NK-92 treated with Interleukin-12 subunit alpha and Interleukin-12 subunit beta, amount 100 ng/mL, for 24 hours (cell line): ENCODE data around the gene CDC40.
"Not testable (repeated sequence)": the region's sequence is repeated elsewhere in the genome, so short reads cannot be mapped to it uniquely, and the experiment has no call there.

Source experiments
- DNase-seq: peaks from one replicate; lab custom pipeline; 2025; lab: John Stamatoyannopoulos, UW

Gene CDC40

DNA sequence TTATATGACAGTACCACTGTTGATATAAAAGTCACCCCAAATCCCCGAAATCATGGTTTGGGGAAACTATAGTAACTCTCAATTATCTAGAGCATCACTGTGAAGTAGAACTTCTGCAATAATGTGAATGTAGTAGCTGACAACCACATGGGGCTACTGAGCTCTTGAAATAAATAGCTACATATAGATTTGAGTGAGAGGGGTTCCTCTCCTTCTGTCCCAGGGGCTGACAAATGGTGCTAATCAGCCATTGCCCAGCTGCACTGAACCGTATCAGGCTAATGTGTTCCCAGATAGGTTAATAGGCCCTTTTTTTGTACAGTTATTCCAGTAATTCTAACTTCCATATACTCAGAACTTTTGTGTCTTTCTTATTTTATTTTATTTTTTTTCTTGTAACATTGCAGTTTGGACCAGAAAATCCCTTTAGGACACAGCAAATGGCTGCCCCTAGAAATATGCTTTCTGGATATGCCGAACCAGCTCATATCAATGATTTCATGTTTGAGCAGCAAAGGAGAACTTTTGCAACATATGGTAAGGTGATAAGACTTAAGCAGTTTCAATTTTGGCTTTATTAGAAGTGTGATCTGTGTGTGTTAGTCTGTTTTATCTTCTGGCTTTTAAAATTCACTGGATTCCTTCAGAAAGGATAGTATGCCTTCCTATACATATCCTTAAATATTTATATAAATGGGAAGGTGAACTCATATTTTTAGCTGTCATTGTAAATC, 21.1 kb downstream of the CDC40 start:
- DNase-seq = no peak

DNA sequence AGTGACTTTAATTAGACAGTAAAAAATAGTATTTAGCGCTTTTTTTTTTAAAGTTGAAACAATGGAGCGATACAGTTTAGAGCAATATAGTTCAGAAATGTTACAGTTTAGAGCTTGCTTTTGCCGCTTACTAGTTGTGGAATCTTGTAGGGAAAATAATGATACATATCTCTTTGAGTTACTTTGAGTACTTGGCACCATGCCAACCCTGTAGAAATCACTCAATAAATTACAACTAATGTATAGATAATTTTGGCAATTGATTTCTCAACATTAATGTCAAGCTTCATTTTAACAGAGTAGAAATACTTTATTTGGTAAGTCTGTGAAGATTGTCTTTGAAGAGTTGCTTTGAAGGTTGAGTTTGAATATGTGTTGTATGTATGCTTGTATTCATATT, 27.4 kb downstream of the CDC40 start:
- DNase-seq = no peak

DNA sequence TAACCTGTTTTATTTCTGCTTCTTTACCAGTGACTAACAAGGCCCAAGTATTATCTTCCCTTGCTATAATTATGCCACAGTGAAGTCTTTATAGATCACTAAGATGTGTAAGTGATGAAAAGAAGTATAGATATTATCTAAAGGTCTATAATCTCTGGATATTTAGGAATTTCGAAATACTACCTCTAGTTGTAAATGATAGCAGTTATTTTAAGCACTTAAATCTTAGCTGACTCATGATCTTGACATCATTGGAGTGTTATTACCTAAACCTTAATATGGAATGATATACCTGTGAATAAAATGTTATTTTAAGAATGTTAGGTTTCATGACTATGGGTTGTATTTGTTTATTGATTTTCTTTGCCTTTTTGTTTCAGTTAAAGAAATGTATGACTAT, 31.5 kb downstream of the CDC40 start:
- DNase-seq = no peak

DNA sequence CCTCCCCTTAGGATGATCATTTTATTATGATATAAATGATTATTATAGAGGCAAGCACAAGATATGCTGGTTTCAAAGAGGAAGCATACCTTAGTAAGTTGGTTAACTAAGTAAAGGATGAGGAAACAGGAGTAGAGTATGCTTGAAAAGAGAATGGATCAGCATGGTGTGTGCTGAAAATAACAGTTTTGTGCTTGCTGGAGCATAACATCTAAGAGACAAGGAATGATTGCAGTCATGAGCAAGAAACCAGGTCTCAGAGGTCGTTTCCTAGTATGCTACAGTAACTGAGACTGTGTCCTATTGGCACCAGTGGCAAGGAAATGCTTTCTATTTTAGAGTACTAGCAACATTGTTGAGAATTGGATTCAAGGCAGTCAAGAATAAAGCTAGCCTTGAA, 34.1 kb downstream of the CDC40 start:
- no peak for DNase-seq

DNA sequence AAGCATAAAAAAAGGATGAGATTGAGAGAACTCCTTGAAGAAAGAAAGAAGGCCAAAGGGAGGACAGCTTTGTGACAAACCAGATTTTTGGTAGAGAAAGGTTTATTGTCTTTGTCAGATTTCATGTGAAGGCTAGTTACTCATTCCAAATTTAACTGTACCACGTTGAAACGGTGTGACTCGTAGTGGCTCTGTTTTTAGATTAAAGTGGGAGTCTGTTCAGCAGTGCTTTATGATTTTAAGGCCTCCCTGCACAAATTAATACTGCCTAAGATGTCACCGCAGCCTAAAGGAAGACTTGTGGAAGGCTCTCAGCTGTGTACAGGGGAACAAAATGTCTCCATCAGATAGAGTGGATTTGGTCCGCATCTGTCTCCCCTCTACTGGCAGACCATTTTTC, 35.9 kb downstream of the CDC40 start:
- DNase-seq = no peak

DNA sequence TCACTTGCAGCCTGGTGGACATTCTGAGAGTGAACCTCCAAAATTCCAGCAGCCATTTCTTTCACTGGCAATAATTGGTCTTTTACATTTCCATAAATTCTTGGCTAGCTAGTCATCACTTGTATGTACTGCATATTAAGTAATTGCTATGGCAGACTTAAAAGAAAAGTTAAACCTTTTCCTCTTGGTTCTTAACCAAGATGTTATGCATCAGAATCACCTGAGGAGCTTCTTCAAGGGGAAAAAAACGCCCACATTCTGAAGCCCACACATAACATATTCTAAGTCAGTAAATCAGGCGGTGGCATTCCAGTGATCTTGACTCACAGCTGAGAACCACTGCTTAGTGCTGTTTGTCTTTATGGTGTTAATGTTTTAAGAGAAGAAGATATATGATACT, 37.0 kb downstream of the CDC40 start:
- DNase-seq = no peak

DNA sequence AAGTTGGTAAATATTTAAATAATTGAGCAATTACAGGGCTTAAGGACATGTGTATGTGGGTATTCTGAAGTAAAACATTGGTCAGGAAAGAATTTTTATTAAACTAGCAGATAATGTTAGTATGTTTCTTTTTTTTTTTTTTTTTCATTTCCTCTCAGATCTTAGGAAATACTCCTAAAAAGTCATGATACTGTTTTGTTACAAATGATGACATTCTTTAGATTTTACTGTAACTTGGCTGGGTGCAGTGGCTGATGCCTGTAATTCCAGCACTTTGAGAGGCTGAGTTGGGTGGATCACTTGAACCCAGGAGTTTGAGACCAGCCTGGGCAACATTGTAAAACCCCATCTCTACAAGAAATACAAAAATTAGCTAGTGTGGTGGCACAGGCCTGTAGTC, 41.5 kb downstream of the CDC40 start:
- no peak for DNase-seq

DNA sequence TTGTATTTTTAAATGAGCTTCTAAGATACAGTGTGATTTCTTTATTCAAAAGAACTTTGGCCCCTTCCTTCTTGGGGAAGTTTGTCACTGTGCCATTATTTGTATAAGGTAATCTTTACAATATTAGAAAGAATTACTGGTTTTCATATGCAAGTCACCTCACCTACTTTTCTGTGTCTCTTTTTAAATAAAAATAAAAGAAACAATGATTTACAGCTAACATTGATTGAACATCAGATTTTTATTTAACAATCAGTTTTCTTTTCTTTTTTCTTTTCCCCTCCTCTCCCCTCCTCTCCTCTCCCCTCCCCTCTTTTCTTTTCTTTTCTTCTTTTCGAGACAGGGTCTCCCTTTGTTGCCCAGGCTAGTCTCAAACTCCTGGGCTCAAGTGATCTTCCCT, 46.0 kb downstream of the CDC40 start:
- DNase-seq = no peak

DNA sequence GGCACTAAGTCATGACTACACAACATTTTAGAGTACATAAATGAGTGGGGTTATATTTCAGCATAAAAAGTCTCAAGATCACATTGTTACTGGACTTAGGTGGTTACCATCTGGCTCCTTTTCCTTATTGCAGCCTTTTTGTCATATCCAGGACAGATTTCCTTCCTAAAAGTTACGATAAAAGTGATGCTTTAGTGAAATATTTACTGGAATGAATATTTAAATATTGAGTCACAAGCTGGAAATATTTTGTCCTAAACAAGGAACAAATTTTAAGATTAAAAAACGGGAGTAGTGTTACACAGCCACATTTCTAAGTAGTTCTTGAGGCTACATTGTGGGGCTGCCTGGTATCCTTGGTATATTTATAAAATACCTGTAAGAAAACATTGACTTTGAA, 52.2 kb downstream of the CDC40 start:
- DNase-seq = no peak

DNA sequence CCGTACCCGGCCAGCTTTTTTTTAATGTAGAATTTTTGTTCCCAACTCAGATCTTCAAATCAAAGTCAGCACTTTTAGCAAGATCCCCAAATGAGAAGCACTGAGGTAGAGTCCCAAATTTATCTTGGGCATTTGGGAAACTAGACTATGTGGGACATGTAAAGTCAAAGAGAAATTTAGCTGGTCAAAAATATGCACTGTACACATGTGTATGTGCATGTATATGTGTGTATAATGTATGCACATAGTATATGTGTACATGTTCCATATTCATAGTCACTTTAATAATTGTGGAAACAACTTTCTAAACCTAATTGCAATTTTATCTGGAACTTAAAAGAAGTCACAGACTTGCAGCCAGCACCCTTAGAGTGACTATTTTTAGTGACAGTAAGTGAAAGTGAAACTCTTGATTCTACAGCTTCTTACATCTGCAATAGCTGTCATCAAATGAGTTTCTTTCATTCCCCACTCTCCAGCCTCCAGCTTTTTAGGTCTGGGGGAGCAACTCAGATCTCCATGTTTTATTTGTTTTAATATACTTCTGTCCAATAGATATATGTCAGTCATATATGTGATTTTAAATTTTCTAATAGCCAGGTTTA, 53.6 kb downstream of the CDC40 start:
- no peak for DNase-seq

DNA sequence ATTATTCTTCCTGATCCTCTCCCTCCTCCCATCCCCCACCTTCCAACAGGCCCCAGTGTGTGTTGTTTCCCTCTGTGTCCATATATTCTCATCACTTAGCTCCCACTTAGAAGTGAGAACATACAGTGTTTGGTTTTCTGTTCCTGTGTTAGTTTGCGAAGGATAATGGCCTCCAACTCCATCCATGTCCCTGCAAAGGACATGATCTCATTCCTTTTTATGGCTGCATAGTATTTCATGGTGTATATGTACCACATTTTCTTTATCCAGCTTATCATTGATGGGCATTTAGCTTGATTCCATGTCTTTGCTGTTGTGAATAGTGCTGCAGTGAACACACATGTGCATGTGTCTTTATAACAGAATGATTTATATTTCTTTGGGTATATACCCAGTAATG, 55.8 kb downstream of the CDC40 start:
- DNase-seq = not testable (repeated sequence)

DNA sequence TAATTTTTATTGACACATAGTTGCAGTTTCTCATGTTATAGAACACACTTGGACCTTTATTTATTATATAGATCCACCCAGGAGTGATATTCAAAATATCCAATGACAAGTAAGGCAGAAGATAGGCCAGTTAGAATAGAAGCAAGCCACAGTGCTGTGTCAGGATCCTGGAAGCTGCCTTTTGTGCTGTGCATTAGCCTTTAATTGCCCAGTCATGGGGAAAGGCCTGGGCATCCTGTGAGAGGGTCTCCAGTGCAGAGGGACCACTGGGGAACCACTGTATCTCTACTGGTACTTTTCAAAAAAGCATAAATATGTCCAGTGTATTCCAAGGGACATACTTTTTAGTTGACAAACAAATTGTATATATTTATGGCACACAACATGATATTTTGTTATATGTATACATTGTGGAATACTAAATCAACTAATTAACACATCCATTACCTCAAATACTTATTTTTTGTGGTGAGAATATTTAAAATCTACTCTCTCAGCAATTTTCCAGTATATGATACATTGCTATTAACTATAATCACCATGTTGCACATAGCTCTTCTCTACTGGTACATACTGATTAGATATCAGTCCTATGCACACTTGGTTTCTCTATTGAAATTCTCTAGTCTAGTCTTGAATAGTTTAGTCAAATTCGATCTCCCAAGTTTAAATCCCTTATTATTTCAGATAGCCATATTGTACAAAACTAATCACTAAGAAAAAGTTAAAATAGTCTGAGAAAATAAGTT, 59.5 kb downstream of the CDC40 start:
- DNase-seq = no peak

DNA sequence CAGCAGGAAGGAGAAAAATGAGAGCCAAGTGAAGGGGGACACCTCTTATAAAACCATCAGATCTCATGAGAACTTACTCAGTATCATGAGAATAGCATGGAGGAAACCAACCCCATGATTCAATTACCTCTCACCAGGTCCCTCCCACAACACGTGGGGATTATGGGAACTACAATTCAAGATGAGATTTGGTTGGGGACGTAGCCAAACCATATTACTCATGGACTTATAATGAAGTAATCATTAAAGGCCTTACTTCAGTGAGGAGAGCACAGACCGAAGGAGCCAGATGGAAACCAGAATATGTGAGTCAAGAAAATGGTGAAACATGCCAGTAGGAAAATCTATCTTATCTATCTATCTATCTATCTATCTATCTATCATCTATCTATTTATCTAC, 64.4 kb downstream of the CDC40 start:
- DNase-seq = not testable (repeated sequence)

DNA sequence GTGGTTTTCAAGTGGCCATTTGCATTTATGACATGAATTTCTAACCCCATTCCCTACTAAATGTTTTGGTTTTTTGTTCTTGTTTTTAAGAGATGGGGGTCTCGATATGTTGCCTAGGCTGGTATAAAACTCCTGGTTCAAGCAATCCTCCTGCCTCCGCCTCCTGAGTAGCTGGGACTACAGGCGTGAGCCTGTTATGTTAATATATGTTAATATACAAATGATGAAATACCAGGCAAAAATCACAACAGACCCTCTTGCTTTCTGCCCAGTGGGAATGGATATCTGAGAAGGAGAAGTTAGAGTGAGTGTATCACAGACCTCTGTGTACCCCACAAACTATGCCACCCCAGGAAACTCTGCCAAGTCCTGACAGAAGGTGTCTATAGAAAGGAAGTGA, 66.2 kb downstream of the CDC40 start:
- DNase-seq = no peak

DNA sequence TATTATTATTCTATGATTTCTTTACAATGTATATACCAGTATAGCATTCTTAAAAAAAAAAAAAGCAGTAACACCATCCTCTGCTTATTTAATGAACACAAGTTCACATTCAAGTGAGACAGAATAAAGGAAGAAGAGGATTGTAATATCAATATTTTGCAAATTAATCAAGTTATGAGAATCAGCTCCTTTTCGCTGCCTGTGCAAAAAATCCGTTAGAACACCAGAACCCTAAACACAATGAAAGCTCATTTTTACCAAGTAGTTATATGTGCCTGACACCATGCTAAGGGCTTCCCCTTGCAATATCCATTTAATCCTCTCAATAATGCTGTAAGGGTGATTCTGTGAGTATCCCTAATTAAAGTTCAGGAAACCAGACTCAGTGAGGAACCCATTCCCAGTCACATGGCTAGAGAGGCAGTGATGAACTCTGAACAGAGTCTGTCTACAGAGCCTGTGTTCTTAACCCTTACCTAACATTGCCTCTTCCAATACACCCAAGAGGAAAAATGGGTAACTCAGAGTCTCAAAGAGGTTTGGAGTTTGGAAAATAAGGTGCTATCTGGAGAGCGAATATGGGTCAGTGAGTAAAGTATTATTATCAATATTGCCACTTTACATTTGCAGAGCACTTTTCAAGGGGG, 66.8 kb downstream of the CDC40 start:
- DNase-seq = no peak

DNA sequence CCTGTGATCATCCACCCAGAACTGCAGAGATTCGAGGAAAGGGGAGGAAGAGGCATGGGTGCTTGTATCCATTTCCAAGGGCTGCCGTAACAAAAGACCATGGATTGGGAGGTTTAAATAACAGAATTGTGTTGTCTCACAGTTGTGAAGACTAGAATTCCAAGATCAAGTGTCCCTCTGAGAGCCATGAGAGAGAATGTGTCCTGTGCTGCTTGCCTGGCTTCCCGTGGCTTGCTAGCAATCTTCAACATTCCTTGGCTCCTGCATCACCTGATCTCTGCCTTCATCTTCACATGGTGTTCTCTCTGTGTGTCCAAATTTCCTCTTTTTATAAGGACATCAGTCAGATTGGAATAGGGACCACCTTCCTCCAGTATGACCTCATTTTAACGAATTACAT, 69.8 kb downstream of the CDC40 start:
- no peak for DNase-seq

DNA sequence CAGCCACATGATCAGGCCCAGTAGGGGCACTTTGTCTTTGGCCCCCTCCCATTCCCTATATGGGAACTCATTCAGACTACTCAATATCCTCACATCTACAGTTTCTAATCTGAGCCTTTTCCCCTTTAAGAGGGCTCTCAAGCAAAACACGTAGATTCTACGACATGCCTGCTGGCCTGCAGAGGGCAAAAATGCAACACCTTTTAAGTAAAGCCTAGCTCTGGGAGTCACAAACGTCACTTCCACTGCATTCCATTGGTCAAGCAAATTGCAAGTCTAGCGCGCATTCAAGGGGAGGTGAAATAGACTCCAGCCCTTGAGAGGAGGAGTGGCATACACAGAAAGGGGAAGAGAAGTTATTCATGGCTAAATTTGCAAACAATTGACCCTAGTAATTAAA, 70.6 kb downstream of the CDC40 start:
- no peak for DNase-seq

DNA sequence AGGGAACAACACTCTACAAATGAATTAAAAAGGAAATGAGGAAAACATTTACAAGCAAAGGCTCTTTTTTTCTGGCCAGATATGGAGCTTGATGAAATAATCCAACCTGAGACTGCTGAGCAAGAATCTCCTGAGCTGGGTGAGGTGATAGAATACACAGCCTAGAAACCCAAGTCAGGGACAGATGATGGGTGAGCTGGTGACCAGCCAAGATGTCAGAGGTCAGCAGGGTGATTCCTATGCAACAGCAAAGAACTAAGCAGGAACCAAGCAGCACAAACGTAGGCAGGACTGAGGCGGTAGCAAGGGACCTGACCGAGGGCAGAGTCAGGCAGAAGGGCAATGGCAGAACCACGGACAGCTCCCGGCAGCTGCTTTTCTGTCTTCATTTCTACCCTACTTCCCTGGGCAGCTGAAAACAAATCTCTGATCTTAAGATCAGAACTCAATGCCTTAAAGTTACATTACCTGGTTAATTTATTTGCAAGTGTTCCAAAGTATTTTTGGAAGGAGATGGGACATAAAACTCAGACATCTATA, 75.1 kb downstream of the CDC40 start:
- DNase-seq = no peak

DNA sequence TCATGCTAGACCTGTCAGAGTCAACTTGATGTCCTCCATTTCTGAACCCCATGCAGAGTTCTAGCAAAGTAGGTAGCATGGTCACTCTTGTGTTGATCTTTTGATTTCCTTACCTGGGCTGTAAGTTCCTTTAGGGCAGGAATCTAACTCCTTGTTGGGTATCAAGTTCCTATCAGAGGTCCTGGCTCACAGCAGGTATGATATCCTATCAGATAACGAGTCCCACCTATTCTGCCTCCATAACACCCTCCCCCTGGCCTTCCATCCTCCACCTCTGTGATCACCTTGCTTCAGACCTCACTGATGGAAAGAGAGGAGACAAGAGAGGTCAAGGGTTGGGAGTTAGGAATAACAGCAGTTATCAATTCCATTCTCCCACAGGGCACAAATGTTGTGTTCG, 76.1 kb downstream of the CDC40 start:
- no peak for DNase-seq

DNA sequence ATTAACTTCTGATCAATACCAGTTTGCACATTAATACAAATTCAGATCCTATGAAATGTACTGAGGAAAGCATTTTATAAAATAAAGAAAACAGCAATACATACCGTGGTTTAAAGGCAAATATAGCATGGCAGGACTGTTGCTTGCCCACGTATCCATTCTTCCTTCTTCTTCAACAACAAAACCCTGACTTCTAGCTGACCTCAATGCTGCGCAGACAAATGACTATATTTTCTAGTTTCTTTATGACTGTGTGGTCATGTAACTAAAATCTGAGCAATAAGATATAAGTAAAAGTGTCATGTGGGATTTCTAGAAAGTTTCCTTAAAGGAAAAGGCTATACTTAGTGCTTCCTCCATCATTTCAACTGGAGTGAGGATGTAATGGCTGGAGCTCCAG, 85.0 kb downstream of the CDC40 start:
- DNase-seq = no peak

DNA sequence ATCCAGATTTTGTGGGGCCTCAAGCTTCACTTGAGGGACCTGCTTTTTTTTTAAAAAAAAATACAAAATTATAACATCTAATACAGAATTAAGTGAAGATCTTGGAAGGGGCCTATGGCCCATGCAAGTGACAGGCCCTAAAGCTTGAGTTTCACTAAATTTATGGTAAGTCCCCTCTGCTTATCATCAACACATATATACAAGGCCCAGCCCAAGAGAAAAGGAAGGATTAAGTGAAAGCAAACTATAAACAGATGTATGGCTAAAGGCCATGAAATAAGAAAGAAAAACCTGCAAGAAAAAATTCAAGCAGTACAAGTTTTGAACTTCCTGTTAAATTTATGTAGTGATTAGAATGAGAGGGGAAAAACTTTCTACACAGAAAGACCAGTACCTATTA, 86.8 kb downstream of the CDC40 start:
- DNase-seq = no peak

DNA sequence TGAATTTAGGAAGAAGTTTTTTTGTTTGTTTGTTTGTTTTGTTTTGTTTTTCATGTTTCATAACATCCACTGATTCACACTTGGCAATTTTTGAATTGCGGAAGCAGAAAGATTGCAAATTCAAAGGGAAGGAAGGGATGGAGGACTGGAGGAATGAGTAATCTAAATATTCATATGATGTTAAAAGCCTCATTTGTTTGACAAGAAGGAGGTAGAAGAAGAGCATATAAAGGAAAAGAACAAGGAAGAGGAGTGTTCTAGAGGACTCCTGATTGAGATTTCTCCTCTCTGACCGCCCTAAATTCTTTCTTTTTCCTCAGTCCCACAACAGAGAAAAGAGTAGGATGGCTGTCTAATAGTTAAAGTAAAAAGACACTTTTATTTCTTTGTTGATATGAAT, 89.4 kb downstream of the CDC40 start:
- no peak for DNase-seq

DNA sequence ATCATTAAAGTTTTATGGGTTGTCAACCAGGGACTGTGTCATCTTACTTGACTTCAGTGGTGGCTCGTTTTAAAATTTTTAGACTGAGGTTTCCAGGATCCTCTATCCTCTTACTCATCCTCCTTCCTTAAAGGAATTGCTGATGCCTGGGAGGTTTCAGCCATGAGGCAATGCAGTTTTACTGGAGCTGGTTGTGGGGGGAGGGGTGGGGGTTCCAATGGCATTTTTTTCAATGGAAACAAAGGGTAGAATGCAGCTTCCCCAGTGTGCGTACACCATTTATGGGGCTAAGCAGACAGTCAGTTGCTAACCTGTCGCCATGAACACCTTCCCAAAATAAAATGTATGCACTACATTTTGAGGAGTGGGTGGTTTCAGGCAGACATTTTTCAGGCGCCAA, 89.9 kb downstream of the CDC40 start:
- DNase-seq = no peak
